Activated T-cell treated with anti-CD3 and anti-CD28 coated beads for 4 hours (primary cell): ENCODE measurements around the gene DLGAP4.

ENCODE experiments used
- DNase-seq: peaks from one replicate; pipeline ENCODE4 v3.0.0-alpha.2; 2020

DLGAP4 gene

DNA sequence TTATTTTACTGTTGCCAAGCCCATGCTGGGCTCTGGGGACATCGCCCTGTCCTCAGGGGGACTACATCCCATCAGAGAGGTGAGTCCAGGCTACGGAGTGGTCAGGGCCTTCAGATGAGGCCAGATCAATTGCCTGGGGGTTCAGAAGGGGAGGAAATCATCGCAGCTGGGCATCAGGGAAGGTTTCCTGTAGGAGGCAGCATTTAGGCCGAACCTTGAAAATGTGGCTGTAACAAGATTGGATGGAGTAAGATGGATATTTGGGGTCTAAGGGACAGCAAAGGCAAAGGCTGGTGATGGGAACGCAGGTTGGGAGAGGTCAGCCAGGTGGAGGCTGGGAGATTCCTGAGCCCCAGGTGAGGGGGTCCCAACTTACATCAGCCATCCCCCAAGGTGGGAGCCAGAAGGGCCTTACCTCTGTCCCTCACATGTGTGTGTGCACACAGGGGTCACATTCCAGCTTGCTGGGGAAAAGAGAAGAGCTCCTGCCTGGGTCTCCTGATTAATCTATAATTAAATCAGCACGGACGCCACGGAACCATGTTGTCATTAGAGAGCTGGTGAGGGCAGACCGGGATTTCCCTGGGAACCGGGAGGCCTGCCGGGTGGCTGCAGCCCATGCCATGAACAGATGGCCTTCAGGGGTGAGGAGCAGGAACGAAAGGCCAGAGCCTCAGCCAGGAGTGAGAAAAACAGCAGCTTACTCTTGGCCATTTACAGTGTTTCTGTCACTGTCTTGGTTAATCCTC is 30.5 kb upstream of the DLGAP4 start:
- DNase-seq: no peak

DNA sequence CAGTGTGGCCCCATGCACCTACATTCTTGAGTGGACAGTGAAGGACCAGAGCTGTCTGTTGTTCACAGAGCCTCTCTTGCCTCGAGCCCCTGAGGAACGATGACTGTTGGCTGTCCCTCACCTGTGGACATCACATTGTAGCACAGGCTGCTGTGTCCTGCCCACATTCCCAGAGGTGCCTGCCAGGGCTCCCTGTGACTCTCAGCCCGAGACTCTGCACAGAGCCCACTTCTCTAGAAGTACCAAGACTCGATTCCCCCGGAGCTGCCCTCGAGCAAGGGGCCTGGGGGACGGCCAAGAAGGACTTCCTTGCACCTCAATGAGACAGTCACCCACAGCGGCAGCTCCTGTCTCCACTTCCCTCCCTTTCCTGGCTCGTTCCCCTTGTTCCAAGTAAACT is 28.6 kb upstream of the DLGAP4 start:
- no peak for DNase-seq

- no peak for DNase-seq
These were observed 26.8 kb upstream of the DLGAP4 start for GRCh38 chr20:36279362-36279761.

DNA sequence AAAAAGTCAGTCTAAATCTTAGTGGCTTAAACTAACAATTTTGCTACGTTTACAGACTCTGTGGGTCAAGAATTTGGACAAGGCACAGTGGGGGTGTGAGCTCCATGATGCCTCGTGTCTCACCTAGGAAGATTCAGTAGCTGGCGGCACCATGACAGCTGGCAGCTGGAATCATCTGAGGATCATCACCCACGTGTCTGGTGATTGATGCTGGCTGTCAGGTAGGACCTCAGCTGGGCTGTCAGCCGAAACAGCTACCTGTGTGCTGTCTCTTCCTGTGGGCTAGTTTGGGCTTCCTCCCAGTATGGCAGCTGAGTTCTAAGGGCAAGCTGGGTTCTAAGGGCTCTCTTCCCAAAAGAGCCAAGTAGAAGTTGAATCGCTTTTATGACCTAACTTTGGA is 26.4 kb upstream of the DLGAP4 start:
- no peak for DNase-seq

DNA sequence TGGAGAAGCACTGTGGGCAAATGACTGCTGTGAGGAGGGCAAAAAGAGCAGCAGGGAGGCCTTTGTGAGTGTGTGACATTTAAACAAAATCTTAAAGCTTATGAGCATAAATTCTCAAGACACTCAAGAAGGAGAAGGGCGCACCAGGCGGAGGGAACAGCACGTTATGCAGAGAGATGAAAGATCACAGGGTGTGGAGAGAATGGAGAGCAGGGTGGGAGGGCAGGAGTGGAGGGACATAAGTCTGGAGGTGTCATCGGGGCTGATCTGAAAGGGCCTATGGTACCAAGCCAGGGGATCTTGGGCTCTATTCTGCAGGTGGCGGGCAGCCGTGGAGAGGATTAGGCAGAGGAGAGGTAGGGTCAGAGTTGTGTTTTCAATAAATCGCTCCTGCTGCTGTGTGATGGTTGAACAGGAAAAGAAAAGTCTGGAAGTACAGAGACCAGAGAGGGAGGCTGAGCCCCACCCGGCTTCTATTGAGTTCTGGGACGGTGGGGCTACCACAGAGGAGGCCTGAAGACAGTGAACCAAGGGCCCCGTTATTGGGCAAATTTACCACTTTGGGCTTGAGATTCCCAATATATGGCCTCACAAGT is 24.3 kb upstream of the DLGAP4 start:
- no peak for DNase-seq

DNA sequence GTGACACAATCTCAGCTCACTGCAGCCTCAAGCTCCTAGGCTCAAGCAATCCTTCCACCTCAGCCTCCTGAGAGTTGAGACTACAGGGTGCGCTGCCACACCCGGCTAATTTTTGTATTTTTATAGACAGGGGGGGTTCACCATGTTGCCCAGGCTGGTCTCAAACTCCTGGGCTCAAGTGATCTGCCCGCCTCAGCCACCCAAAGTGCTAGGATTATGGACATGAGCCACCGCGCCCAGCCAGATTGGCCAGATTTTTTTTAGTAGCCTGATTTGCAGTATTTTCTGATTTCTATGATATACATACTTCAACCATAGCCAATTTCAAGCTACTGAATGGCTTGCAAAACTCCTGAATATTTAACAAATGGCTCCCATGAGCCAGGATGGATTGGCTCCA is 21.4 kb upstream of the DLGAP4 start:
- no peak for DNase-seq

- no peak for DNase-seq
These were observed 20.2 kb upstream of the DLGAP4 start for GRCh38 chr20:36285746-36286447.

- DNase-seq: no peak
These were observed 8.5 kb upstream of the DLGAP4 start for GRCh38 chr20:36297656-36298055.

DNA sequence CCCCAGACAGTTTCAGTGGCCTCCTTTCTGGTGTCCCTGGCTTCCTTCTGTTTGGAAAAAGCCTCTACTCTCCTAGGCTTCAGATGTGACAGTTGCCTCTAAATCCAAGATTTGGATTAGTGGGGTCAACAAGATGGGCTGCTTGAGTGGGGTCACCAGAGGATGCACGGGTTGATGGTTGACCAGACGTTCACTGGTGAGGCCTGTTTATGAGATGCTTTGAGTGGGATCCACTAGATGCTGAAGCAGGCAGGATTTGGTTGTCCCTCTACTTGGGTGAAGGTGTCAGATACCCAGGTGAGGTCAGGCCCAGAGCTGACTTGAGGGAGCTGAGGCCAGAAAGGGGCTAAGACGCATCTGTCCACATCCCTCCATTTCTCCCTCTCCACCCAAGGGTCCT is 8.1 kb upstream of the DLGAP4 start:
- DNase-seq: no peak

GRCh38 chr20:36298795-36299339 is 7.3 kb upstream of the DLGAP4 start:
- DNase-seq: no peak

- no peak for DNase-seq
These were observed 6.7 kb upstream of the DLGAP4 start for GRCh38 chr20:36299459-36299858.

GRCh38 chr20:36301359-36302119 is 4.6 kb upstream of the DLGAP4 start:
- DNase-seq: no peak

- DNase-seq: no peak
These were observed 3.0 kb upstream of the DLGAP4 start for GRCh38 chr20:36303020-36303595.

- no peak for DNase-seq
These were observed 2.3 kb upstream of the DLGAP4 start for GRCh38 chr20:36303831-36304230.

DNA sequence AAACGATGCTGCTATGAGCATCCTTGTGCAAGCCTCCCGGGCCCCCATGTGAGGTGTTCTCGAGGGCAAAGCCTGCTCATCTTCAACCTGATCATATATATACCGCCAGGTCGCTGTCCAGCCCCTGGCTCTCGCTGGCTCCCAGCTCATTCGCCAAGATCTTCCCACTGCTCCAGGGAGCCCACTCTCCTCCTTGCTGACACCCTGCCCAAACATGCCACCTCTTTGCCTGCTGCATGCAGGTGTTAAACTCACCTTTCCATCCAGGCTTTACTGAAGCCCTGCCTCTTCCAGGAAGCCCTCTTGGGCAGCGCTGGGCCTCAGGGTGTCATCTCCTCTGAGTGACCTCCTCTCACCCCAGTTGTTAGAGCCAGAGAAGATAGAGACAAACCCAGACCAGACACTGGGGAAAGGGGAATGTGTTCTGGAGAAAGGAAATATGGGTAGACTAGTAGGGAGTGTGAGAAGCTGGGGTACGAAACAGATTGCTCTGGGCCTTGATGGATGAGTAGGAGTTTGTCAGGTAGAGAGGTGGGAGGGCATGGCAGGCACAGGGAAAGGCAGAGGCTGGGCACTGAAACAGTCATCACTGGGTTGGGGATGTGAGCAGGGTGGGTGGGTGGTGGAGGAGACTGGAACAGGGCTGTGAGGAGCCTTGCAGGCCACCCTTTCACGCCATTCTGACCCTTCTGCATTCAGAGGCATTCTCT is 1.2 kb upstream of the DLGAP4 start:
- DNase-seq: no peak

DNA sequence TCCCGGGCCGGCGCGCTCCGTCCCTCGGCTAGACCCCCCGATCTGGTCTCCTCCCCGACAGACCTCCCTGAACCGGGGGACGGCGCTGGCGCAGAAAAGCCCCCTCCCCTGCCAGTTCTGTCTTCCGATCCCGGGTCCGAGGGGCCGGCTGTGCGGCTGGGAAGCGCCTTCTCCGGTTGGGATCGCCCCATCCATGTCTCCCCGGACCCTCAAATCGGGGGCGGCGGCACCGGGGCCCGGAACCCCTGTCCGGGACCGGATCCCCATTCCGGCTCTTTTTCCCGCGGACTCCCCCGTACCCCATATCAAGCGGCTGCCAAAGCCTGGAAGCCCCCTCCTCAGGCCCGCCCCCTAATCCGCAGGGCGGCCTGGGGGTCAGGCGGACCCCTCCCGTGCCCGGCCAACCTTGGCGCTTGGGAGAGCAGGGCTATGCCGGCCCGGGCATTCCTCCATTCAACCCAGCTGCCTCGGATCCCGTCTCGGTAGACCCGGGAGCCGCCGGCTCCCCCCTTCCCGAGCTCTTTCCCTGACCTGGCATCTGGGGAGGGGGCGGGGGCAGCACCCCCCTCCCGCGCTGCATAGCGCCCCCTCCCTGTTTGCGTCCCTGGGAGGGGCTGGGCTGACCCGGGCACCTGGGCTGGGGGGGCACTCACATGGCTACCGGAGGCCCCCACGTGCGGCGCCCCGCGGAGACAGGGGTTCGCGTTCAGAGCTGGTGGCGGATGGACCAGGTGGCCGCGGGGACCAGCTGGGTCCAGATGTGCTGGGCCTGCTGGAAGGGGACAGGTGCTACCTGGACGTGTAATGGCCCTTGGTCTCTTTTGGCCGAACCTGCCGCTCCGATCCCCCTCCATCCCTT is 643 bp downstream of the DLGAP4 start:
- no peak for DNase-seq

- DNase-seq: no peak
These were observed 1.5 kb downstream of the DLGAP4 start for GRCh38 chr20:36307412-36308325.

DNA sequence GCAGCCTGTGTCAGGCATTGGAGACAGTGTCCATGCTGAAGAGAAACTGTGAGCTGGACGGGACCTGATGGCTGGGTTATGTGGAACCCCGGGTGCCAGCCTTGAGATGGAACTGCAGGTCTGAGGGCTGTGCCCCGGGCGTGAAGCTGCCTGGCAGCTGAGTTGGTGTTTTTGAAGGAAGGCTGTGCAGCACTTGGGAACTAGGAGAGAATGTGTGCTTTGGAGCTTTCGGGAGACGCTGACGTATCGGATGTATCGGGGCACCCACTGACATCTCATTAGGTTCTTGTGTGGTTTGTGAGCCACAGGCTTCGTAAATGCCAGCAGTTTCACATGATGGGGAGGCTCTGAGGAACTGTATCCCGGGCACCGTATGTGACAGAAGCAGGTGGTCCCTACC is 2.2 kb downstream of the DLGAP4 start:
- no peak for DNase-seq

- no peak for DNase-seq
These were observed 2.8 kb downstream of the DLGAP4 start for GRCh38 chr20:36308986-36309385.

DNA sequence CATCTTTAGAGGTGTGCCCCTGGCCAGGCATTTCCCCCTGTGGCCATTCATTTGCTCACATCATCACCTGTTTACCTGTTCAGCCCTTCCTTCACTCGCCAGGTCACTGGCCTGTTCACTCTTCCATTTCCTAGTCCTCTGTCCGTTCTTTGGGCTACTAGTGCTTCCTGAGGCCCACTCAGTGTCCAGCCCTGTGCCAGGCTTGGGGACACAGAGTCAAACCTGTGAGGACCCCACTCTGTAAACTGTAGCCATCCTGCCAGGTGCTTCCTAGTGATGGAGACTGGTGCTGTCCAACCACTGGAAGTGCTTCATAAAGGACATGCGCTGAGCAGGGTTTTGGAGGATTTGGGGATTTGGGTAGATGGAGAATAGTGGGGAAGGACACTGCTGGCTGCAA is 3.5 kb downstream of the DLGAP4 start:
- DNase-seq: no peak
